B cell (primary cell): ENCODE data around the gene COQ4. TPM values are rescaled to one million over a fixed set of nuclear protein-coding genes. Genes with fewer than 3 reads are reported as not detected.

Experiments used
- ATAC-seq: fragments of 200-7000 bp; cut with Tn5 transposase; one replicate; pipeline ENCODE4 v1.10.0; 2021; ENCODE audit warnings: low read depth, mild to moderate bottlenecking, moderate number of reproducible peaks, moderate library complexity
- CTCF ChIA-PET: fragments of 350-600 bp; sonication (Branson Sonifier 250); formaldehyde crosslinking; loops from one replicate; lab custom pipeline; 2021; ENCODE audit warnings: antibody characterized with exemption, inconsistent platforms; lab: Charles Lee
- POLR2A ChIA-PET: fragments of 350-600 bp; sonication (Branson Sonifier 250); formaldehyde crosslinking; loops from one replicate; lab custom pipeline; 2021; ENCODE audit warnings: antibody characterized with exemption; lab: Charles Lee
- DNase-seq: peaks from one replicate; pipeline ENCODE4 v3.0.0; 2013
- H2AFZ ChIP-seq: 2 replicates; pipeline ENCODE4 v1.6.1; 2012; ENCODE audit warnings: mild to moderate bottlenecking, low read depth, low read length; ENCODE audit not compliant: insufficient read depth, poor library complexity, severe bottlenecking
- H3K27ac ChIP-seq, 2 donors: 1 replicate in 1 of 2; 2 replicates in 1 of 2; pipeline ENCODE4 v1.5.1; 2012 to 2013; ENCODE audit warnings: low read length in 2 of 2, mild to moderate bottlenecking in 2 of 2, moderate library complexity in 1 of 2
- H3K27me3 ChIP-seq, 4 experiments: fragments of 200-600 bp in 1 of 4; sonication (generic) in 1 of 4; replicated peaks in 1 of 4; 1 replicate in 2 of 4; 2 replicates in 2 of 4; pipeline versions ENCODE4 v1.6.1 to v1.7.0; 2013 to 2016; ENCODE audit warnings: low read length in 3 of 4, mild to moderate bottlenecking in 2 of 4, mixed read lengths in 1 of 4, moderate library complexity in 1 of 4; ENCODE audit not compliant: insufficient read depth in 4 of 4, control insufficient read depth in 3 of 4; ENCODE audit errors: control extremely low read depth in 1 of 4
- H3K36me3 ChIP-seq, 2 experiments: replicated peaks in 1 of 2; 1 replicate in 1 of 2; 2 replicates in 1 of 2; pipeline versions ENCODE4 v1.6.1 to v1.7.1; 2013; ENCODE audit warnings: low read length in 1 of 2; ENCODE audit not compliant: insufficient read depth in 2 of 2, control insufficient read depth in 1 of 2; ENCODE audit errors: control extremely low read depth in 1 of 2, extremely low read depth in 1 of 2
- H3K4me1 ChIP-seq, 2 donors: fragments of 200-600 bp in 1 of 2; sonication (generic) in 1 of 2; 1 replicate in 1 of 2; 2 replicates in 1 of 2; pipeline versions ENCODE4 v1.5.1 to v1.6.1; 2013 to 2017; ENCODE audit warnings: low read length in 2 of 2; ENCODE audit not compliant: control insufficient read depth in 2 of 2, insufficient read depth in 2 of 2
- H3K4me2 ChIP-seq: replicated peaks from 2 replicates; pipeline ENCODE3; 2012; ENCODE audit warnings: mild to moderate bottlenecking, low read depth, low read length; ENCODE audit not compliant: poor library complexity, severe bottlenecking
- H3K4me3 ChIP-seq, 5 experiments: fragments of 200-600 bp in 1 of 5; sonication (generic) in 1 of 5; 1 replicate in 3 of 5; 2 replicates in 2 of 5; pipeline versions ENCODE4 v1.5.1 to v1.7.0; 2011 to 2016; ENCODE audit warnings: low read length in 4 of 5, mild to moderate bottlenecking in 4 of 5, low read depth in 2 of 5, control low read depth in 1 of 5, moderate library complexity in 1 of 5; ENCODE audit not compliant: insufficient read depth in 1 of 5; ENCODE audit errors: control extremely low read depth in 1 of 5, extremely low read depth in 1 of 5
- H3K79me2 ChIP-seq: fragments of 200-600 bp; sonication (generic); one replicate; pipeline ENCODE4 v1.6.0; 2016; ENCODE audit warnings: low read length; ENCODE audit not compliant: control insufficient read depth, insufficient read depth
- H3K9ac ChIP-seq: fragments of 200-600 bp; sonication (generic); 2 replicates; pipeline ENCODE4 v1.6.1; 2017; ENCODE audit warnings: mild to moderate bottlenecking, low read length, moderate library complexity
- H3K9me3 ChIP-seq, 3 donors: one replicate each; pipeline versions ENCODE4 v1.6.1 to v1.7.1; 2013; ENCODE audit warnings: low read length in 2 of 3; ENCODE audit not compliant: control insufficient read depth in 2 of 3, insufficient read depth in 1 of 3; ENCODE audit errors: control extremely low read depth in 1 of 3
- H4K20me1 ChIP-seq: 2 replicates; pipeline ENCODE4 v1.6.0; 2012; ENCODE audit warnings: mild to moderate bottlenecking, low read length; ENCODE audit not compliant: insufficient read depth, control insufficient read depth, poor library complexity, severe bottlenecking
- H3K27ac Mint-ChIP-seq: one replicate; pipeline ENCODE4 v1.8.0; 2021; ENCODE audit warnings: mixed read lengths
- H3K27me3 Mint-ChIP-seq: one replicate; pipeline ENCODE4 v1.8.0; 2021; ENCODE audit warnings: mixed read lengths
- H3K4me1 Mint-ChIP-seq: one replicate; pipeline ENCODE4 v1.8.0; 2021; ENCODE audit warnings: mixed read lengths
- H3K4me3 Mint-ChIP-seq: one replicate; pipeline ENCODE4 v1.8.0; 2021; ENCODE audit warnings: mixed read lengths
- H3K9me3 Mint-ChIP-seq: one replicate; pipeline ENCODE4 v1.8.0; 2022; ENCODE audit warnings: mixed read lengths; ENCODE audit not compliant: insufficient read depth
- EZH2 ChIP-seq: IDR thresholded peaks from 2 replicates; pipeline ENCODE4 v1.6.1; 2012; ENCODE audit warnings: borderline replicate concordance, low read depth, mild to moderate bottlenecking, moderate library complexity, low read length; ENCODE audit not compliant: insufficient read depth, poor library complexity, severe bottlenecking
- WGBS: methylation state at CpG from one replicate; pipeline ENCODE4 v1.1.5; 2013; ENCODE audit warnings: missing lambda C conversion rate; ENCODE audit not compliant: insufficient coverage; 5-methylcytosine and 5-hydroxymethylcytosine counted together
- intact Hi-C: fragments of 100-400 bp; cut with micrococcal nuclease; formaldehyde crosslinking; loops from one replicate; pipeline ENCODE4 v1.10.0; 2022
- polyA plus RNA-seq: library from polyadenylated mRNA; depleted of rRNA; stranded (reverse); fragments of >200 nt; gene quantifications from 2 replicates; pipeline ENCODE4 v1.2.3, GENCODE V29; 2012
- total RNA-seq, 2 donors: library from RNA; stranded (reverse); fragments of 120-200 nt in 1 of 2; gene quantifications; 1 replicate in 1 of 2; 2 replicates in 1 of 2; pipeline versions ENCODE4 v1.2.3 to v1.2.4, GENCODE V29; 2013 to 2022
- TF ChIP-seq, protein P1 (sequence below): fragments of 200-600 bp; IDR thresholded peaks from one replicate; pipeline ENCODE4 v1.8.0; 2022; ENCODE audit warnings: antibody characterized with exemption, mild to moderate bottlenecking

The COQ4 gene
- total and polyA plus RNA-seq, 2 donors (not counting 1 experiment from before 2014, with no cell fraction given) = 54.9 to 62.8 TPM

GRCh38 chr9:128309551-128309950 is 13.1 kb upstream of the COQ4 start:
- no peak overlapping the region for H3K27ac Mint-ChIP-seq
- no peaks in the 10 kb centered on the region for H3K4me1 Mint-ChIP-seq
- ChIA-PET CTCF (no interaction called here), POLR2A (interaction anchor here (0.6 to 0.7 kb wide), 2 partner anchors 22 to 521 kb away, joined by 4 to 6 read pairs; no protein-coding TSS in a partner anchor)
- H3K9me3 Mint-ChIP-seq = no peaks in the 10 kb centered on the region
- Histone ChIP-seq H3K9me3 (no peaks in the 10 kb centered on the region), H3K36me3 (peaks cover 0 to 23% of the 10 kb centered on the region in 2 experiments), H3K4me2 (no peak overlapping the region), H3K4me3 (no peak overlapping the region), H3K27me3 (no peaks in the 10 kb centered on the region), H3K79me2 (no peaks in the 10 kb centered on the region), H3K4me1 (no peaks in the 10 kb centered on the region), H3K27ac (no peak overlapping the region), H4K20me1 (no peaks in the 10 kb centered on the region), H2AFZ (no peak overlapping the region), H3K9ac (no peak overlapping the region)
- TF ChIP-seq, protein P1, sequence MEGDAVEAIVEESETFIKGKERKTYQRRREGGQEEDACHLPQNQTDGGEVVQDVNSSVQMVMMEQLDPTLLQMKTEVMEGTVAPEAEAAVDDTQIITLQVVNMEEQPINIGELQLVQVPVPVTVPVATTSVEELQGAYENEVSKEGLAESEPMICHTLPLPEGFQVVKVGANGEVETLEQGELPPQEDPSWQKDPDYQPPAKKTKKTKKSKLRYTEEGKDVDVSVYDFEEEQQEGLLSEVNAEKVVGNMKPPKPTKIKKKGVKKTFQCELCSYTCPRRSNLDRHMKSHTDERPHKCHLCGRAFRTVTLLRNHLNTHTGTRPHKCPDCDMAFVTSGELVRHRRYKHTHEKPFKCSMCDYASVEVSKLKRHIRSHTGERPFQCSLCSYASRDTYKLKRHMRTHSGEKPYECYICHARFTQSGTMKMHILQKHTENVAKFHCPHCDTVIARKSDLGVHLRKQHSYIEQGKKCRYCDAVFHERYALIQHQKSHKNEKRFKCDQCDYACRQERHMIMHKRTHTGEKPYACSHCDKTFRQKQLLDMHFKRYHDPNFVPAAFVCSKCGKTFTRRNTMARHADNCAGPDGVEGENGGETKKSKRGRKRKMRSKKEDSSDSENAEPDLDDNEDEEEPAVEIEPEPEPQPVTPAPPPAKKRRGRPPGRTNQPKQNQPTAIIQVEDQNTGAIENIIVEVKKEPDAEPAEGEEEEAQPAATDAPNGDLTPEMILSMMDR = no peak
- no peak for TF ChIP-seq EZH2
- no peaks in the 10 kb centered on the region for H3K27me3 Mint-ChIP-seq
- intact Hi-C loops = no loop called here
- DNase-seq = no peak
- no peak for ATAC-seq
- H3K4me3 Mint-ChIP-seq = no peak overlapping the region
- 97% methylated on average over 16 of the region's 16 CpGs for WGBS

- H3K4me3 ChIP-seq = no peak overlapping the region
- no peaks in the 10 kb centered on the region for H3K9me3 Mint-ChIP-seq
- no peaks in the 10 kb centered on the region for H4K20me1 ChIP-seq
- H3K27me3 ChIP-seq = no peaks in the 10 kb centered on the region
- no peaks in the 10 kb centered on the region for H3K27me3 Mint-ChIP-seq
- ChIA-PET CTCF (no interaction called here), POLR2A (no interaction called here)
- DNase-seq (no peak), ATAC-seq (no peak)
- no peak overlapping the region for H3K27ac Mint-ChIP-seq
- no peaks in the 10 kb centered on the region for H3K4me1 ChIP-seq
- H3K4me2 ChIP-seq = no peak overlapping the region
- no peak overlapping the region for H3K27ac ChIP-seq
- intact Hi-C loops = no loop called here
- no peaks in the 10 kb centered on the region for H3K4me1 Mint-ChIP-seq
- H3K9me3 ChIP-seq = no peaks in the 10 kb centered on the region
- H3K4me3 Mint-ChIP-seq = no peak overlapping the region
- H3K9ac ChIP-seq = no peak overlapping the region
- peaks cover 0 to 30% of the 10 kb centered on the region in 2 experiments for H3K36me3 ChIP-seq
- H3K79me2 ChIP-seq = no peaks in the 10 kb centered on the region
- 98% methylated on average over 10 of the region's 10 CpGs for WGBS
- TF ChIP-seq, protein P1 = no peak
- no peak for TF ChIP-seq EZH2
- no peak overlapping the region for H2AFZ ChIP-seq
Measured at GRCh38 chr9:128310461-128310860, 12.2 kb upstream of the COQ4 start.
